ENCODE data around the gene FOXR1.

The FOXR1 gene

GRCh38 chr11:118938491-118939403, 32.8 kb upstream of the FOXR1 start:
- H3K14ac ChIP-seq (ENCODE audit: low read length in 2 of 2), result no peak overlapping the region
- no peak overlapping the region for H3K4me2 ChIP-seq (ENCODE audit: low read length, poor library complexity, severe bottlenecking)
- no peak overlapping the region for H3K4ac ChIP-seq (ENCODE audit: low read depth in 1 of 2, low read length in 2 of 2)
- H3K23ac ChIP-seq (ENCODE audit: low read length in 2 of 2), result peak overlapping the region in 1 of 2 experiments; percentile 53
- no peak overlapping the region for H3K9ac ChIP-seq (ENCODE audit: low read length)
- H2BK120ac ChIP-seq (ENCODE audit: low read depth, low read length), result no peak overlapping the region
- peaks cover 15% of the 10 kb centered on the region for H3K4me1 ChIP-seq (ENCODE audit: control insufficient read depth, insufficient read depth, low read depth, low read length)
- peak overlapping the region in 1 of 2 experiments; percentile 4 for H2BK12ac ChIP-seq (ENCODE audit: low read length in 2 of 2)
- no peak overlapping the region for H2AFZ ChIP-seq (ENCODE audit: low read depth, low read length)
- H3K18ac ChIP-seq (ENCODE audit: low read depth in 1 of 2, low read length in 2 of 2), result no peak overlapping the region
- H4K91ac ChIP-seq (ENCODE audit: low read length), result no peak overlapping the region
- WGBS, result 86% methylated on average over 10 of the region's 11 CpGs
- H4K8ac ChIP-seq (ENCODE audit: low read length), result no peak overlapping the region
- peak overlapping the region; percentile 7 for H3K27ac ChIP-seq (ENCODE audit: low read length, poor library complexity, severe bottlenecking)
- no peaks in the 10 kb centered on the region for H3K9me3 ChIP-seq (ENCODE audit: control insufficient read depth, low read length)
- H3K4me3 ChIP-seq (ENCODE audit: insufficient read depth in 1 of 2, low read depth in 1 of 2, low read length in 2 of 2), result no peak overlapping the region
- DNase-seq, result peak; percentile 72
- H2AK5ac ChIP-seq (ENCODE audit: low read length, severe bottlenecking), result no peak overlapping the region
- H3K27me3 ChIP-seq (ENCODE audit: control insufficient read depth in 1 of 2, insufficient read depth in 1 of 2, low read length in 2 of 2), result peaks cover 0 to 46% of the 10 kb centered on the region in 2 experiments
- H3K79me1 ChIP-seq (replicated peaks; ENCODE audit: low read length, poor library complexity, severe bottlenecking), result no peaks in the 10 kb centered on the region
- no peak overlapping the region for H2BK15ac ChIP-seq (ENCODE audit: low read depth, poor library complexity, severe bottlenecking)
- H2BK5ac ChIP-seq (ENCODE audit: low read depth, low read length, poor library complexity, severe bottlenecking), result no peak overlapping the region
- no peaks in the 10 kb centered on the region for H3K36me3 ChIP-seq (ENCODE audit: control insufficient read depth in 1 of 2, insufficient read depth in 2 of 2, low read depth in 1 of 2, low read length in 2 of 2)

DNA sequence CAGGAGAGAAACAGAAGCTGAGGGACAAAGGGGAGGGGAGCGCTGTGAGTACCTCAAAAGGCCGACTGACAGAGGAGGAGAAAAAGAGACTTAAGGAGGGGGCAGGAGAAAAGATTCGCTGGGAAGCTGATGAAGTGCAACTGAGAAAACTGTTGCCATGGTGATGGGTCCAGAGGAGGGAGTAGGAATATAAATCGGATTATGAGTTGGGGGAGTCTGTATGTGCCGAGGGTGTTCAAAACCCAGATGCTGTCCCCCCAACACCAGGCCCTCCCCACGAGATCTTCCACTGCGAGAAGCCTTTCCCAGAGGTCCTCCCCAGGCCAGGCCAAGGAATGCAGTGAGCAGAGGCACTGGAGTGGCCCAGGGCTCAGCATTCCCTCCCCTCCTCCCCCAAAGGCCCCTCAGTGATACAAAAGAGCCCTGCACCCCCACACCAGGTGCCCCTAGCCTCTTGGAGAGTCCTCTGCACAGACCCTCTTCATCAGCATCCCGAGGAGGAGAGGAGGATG, 32.1 kb upstream of the FOXR1 start:
- peak overlapping the region in 1 of 2 experiments; percentile 98 for H3K18ac ChIP-seq (ENCODE audit: low read depth in 1 of 2, low read length in 2 of 2)
- H2AK5ac ChIP-seq (ENCODE audit: low read length, severe bottlenecking), result no peak overlapping the region
- H2BK15ac ChIP-seq (ENCODE audit: low read depth, poor library complexity, severe bottlenecking), result no peak overlapping the region
- peaks cover 0 to 46% of the 10 kb centered on the region in 2 experiments for H3K27me3 ChIP-seq (ENCODE audit: control insufficient read depth in 1 of 2, insufficient read depth in 1 of 2, low read length in 2 of 2)
- H3K14ac ChIP-seq (ENCODE audit: low read length in 2 of 2), result no peak overlapping the region
- H3K23ac ChIP-seq (ENCODE audit: low read length in 2 of 2), result no peak overlapping the region
- H3K9me3 ChIP-seq (ENCODE audit: control insufficient read depth, low read length), result no peaks in the 10 kb centered on the region
- peak overlapping the region in 1 of 2 experiments; percentile 99 for H2BK12ac ChIP-seq (ENCODE audit: low read length in 2 of 2)
- no peak overlapping the region for H3K4me3 ChIP-seq (ENCODE audit: insufficient read depth in 1 of 2, low read depth in 1 of 2, low read length in 2 of 2)
- no peak overlapping the region for H2BK5ac ChIP-seq (ENCODE audit: low read depth, low read length, poor library complexity, severe bottlenecking)
- 76% methylated on average over 6 of the region's 8 CpGs for WGBS
- H3K4me2 ChIP-seq (ENCODE audit: low read length, poor library complexity, severe bottlenecking), result no peak overlapping the region
- peak overlapping the region in 1 of 2 experiments; percentile 91 for H3K4ac ChIP-seq (ENCODE audit: low read depth in 1 of 2, low read length in 2 of 2)
- no peak overlapping the region for H2AFZ ChIP-seq (ENCODE audit: low read depth, low read length)
- no peak overlapping the region for H2BK120ac ChIP-seq (ENCODE audit: low read depth, low read length)
- H3K79me1 ChIP-seq (replicated peaks; ENCODE audit: low read length, poor library complexity, severe bottlenecking), result no peaks in the 10 kb centered on the region
- DNase-seq, result no peak
- H4K91ac ChIP-seq (ENCODE audit: low read length), result no peak overlapping the region
- peaks cover 15% of the 10 kb centered on the region for H3K4me1 ChIP-seq (ENCODE audit: control insufficient read depth, insufficient read depth, low read depth, low read length)
- H3K36me3 ChIP-seq (ENCODE audit: control insufficient read depth in 1 of 2, insufficient read depth in 2 of 2, low read depth in 1 of 2, low read length in 2 of 2), result no peaks in the 10 kb centered on the region
- H3K27ac ChIP-seq (ENCODE audit: low read length, poor library complexity, severe bottlenecking), result no peak overlapping the region
- no peak overlapping the region for H3K9ac ChIP-seq (ENCODE audit: low read length)
- peak overlapping the region; percentile 99 for H4K8ac ChIP-seq (ENCODE audit: low read length)

DNA sequence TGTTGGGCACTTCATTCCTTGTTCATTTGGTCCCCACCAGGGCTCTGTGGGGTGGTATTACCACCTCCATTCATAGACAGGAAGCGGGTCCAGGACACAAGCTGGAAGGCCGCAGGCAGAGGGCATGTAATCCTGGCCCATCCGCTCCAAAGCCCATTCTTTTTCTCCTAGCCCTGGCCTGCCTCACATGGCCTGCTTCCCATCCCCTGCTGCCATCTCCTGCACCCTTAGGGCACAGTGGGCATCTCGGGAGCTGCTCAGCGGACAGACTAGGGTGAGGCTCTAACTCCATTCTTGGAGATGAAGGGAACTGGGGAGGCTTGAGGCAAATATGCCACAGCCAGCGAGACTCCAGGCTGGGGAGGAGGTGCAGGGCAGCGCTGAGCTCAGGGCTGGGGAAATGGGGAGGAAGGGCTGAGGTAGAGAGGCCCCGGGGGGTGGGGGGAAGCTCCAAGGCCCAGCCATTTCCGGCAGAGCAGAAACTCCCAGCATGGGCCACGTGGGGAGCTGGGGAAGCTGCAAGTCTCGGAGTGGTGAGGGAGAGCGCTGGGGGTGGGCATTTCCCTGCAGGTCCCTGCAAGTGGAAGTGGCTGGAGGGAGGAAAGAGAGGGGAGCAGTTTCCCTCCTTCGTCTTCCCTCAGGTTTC, 31.5 kb upstream of the FOXR1 start:
- H3K4me2 ChIP-seq (ENCODE audit: low read length, poor library complexity, severe bottlenecking), result no peak overlapping the region
- no peak overlapping the region for H3K9ac ChIP-seq (ENCODE audit: low read length)
- H4K91ac ChIP-seq (ENCODE audit: low read length), result peak overlapping the region; percentile 97
- H3K23ac ChIP-seq (ENCODE audit: low read length in 2 of 2), result no peak overlapping the region
- H3K14ac ChIP-seq (ENCODE audit: low read length in 2 of 2), result peak overlapping the region in 1 of 2 experiments; percentile 45
- peak overlapping the region; percentile 22 to 91 for H3K4ac ChIP-seq (ENCODE audit: low read depth in 1 of 2, low read length in 2 of 2)
- peak overlapping the region; percentile 62 to 98 for H3K18ac ChIP-seq (ENCODE audit: low read depth in 1 of 2, low read length in 2 of 2)
- 49% methylated on average over 12 of the region's 13 CpGs for WGBS
- peaks cover under 1 to 49% of the 10 kb centered on the region in 2 experiments for H3K27me3 ChIP-seq (ENCODE audit: control insufficient read depth in 1 of 2, insufficient read depth in 1 of 2, low read length in 2 of 2)
- no peaks in the 10 kb centered on the region for H3K79me1 ChIP-seq (replicated peaks; ENCODE audit: low read length, poor library complexity, severe bottlenecking)
- no peak overlapping the region for H3K27ac ChIP-seq (ENCODE audit: low read length, poor library complexity, severe bottlenecking)
- H3K4me1 ChIP-seq (ENCODE audit: control insufficient read depth, insufficient read depth, low read depth, low read length), result peaks cover 15% of the 10 kb centered on the region
- H2BK120ac ChIP-seq (ENCODE audit: low read depth, low read length), result peak overlapping the region; percentile 21
- H3K4me3 ChIP-seq (ENCODE audit: insufficient read depth in 1 of 2, low read depth in 1 of 2, low read length in 2 of 2), result no peak overlapping the region
- peak overlapping the region; percentile 8 to 99 for H2BK12ac ChIP-seq (ENCODE audit: low read length in 2 of 2)
- no peaks in the 10 kb centered on the region for H3K36me3 ChIP-seq (ENCODE audit: control insufficient read depth in 1 of 2, insufficient read depth in 2 of 2, low read depth in 1 of 2, low read length in 2 of 2)
- no peak overlapping the region for H2BK5ac ChIP-seq (ENCODE audit: low read depth, low read length, poor library complexity, severe bottlenecking)
- H2BK15ac ChIP-seq (ENCODE audit: low read depth, poor library complexity, severe bottlenecking), result no peak overlapping the region
- peak overlapping the region; percentile 30 for H2AFZ ChIP-seq (ENCODE audit: low read depth, low read length)
- H3K9me3 ChIP-seq (ENCODE audit: control insufficient read depth, low read length), result no peaks in the 10 kb centered on the region
- DNase-seq, result peak; percentile 33
- peak overlapping the region; percentile 99 for H4K8ac ChIP-seq (ENCODE audit: low read length)
- H2AK5ac ChIP-seq (ENCODE audit: low read length, severe bottlenecking), result no peak overlapping the region

DNA sequence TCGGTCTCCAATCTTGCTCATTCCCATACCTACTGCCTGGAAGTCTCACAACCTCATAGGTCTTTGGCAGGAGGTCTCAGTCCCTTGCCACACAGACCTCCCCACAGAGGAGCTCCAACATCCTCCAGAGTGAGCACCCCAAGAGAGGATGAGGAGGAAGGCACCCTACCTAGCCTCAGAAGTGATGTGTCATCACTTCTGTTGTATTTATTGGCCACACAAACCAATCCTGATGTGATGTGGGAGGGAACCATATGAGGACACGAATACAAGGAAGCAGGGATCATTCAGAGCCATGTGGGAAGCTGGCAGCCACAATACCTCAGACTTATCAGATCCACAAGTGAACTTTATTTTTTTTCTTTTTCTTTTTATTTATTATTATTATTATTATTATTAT, 24.5 kb upstream of the FOXR1 start:
- Histone ChIP-seq H2BK5ac (ENCODE audit: low read depth, low read length, poor library complexity, severe bottlenecking) (no peak overlapping the region), H4K91ac (ENCODE audit: low read length) (no peak overlapping the region), H2BK15ac (ENCODE audit: low read depth, poor library complexity, severe bottlenecking) (no peak overlapping the region), H3K27me3 (ENCODE audit: control insufficient read depth in 1 of 2, insufficient read depth in 1 of 2, low read length in 2 of 2) (peaks cover 25 to 38% of the 10 kb centered on the region in 2 experiments), H2BK120ac (ENCODE audit: low read depth, low read length) (no peak overlapping the region), H3K4me1 (ENCODE audit: control insufficient read depth, insufficient read depth, low read depth, low read length) (no peaks in the 10 kb centered on the region), H4K8ac (ENCODE audit: low read length) (no peak overlapping the region), H3K4me2 (ENCODE audit: low read length, poor library complexity, severe bottlenecking) (no peak overlapping the region), H3K4ac (ENCODE audit: low read depth in 1 of 2, low read length in 2 of 2) (no peak overlapping the region), H3K79me1 (replicated peaks; ENCODE audit: low read length, poor library complexity, severe bottlenecking) (no peaks in the 10 kb centered on the region), H2AFZ (ENCODE audit: low read depth, low read length) (no peak overlapping the region), H3K18ac (ENCODE audit: low read depth in 1 of 2, low read length in 2 of 2) (no peak overlapping the region), H3K9me3 (ENCODE audit: control insufficient read depth, low read length) (no peaks in the 10 kb centered on the region), H3K4me3 (ENCODE audit: insufficient read depth in 1 of 2, low read depth in 1 of 2, low read length in 2 of 2) (no peak overlapping the region), H3K36me3 (ENCODE audit: control insufficient read depth in 1 of 2, insufficient read depth in 2 of 2, low read depth in 1 of 2, low read length in 2 of 2) (no peaks in the 10 kb centered on the region), H3K9ac (ENCODE audit: low read length) (no peak overlapping the region), H3K27ac (ENCODE audit: low read length, poor library complexity, severe bottlenecking) (no peak overlapping the region), H3K23ac (ENCODE audit: low read length in 2 of 2) (no peak overlapping the region), H3K14ac (ENCODE audit: low read length in 2 of 2) (no peak overlapping the region), H2AK5ac (ENCODE audit: low read length, severe bottlenecking) (no peak overlapping the region), H2BK12ac (ENCODE audit: low read length in 2 of 2) (no peak overlapping the region)
- WGBS, result 100% methylated on average over 1 of the region's 2 CpGs
- no peak for DNase-seq

Measured in mesenchymal stem cell (in vitro differentiated cells and primary cell).